Kidney tubule cell (primary cell): Measurements from ENCODE around the gene AFMID.

ENCODE experiments used
- DNase-seq: peaks from one replicate; pipeline ENCODE4 v3.0.0-alpha.2; 2018; ENCODE audit warnings: low spot score

Gene AFMID

DNA sequence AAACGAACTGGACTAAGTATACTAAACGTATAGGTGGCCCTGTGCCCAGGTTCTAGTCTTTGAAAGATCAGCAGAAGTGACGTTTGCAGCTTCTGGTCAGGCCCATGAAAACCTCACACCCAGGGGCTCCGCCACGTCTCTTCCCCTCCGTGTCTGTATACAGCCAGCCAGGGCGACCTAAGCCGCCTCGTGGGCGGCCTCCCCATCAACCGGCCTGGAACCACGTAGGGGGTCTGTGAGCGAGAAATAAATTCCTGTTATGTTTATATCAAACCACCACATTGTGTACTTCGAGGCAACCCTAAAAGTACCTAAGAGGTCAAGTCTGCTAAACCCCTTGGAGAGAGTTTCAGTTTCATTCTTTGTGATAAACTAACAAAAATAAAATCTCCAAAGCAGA is 7.1 kb upstream of the AFMID start:
- DNase-seq: no peak

DNA sequence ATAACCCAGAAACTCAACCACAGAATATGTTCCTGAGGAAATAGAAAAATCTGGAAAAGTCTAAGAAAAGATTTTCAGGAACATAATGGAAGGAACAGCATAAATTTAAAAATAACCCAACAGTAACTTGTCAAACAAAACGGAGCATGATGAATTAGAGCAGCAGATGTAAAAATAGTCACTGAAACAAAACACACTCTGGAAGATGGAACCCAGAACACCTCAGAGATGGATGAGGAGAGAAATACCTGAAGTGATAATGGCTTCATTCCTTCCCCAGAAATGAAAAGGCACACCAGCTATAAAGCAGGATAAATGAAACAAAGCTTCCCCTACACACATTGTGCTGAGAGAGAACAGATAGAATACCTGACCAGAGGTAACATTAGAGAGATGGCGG is 6.7 kb upstream of the AFMID start:
- no peak for DNase-seq

DNA sequence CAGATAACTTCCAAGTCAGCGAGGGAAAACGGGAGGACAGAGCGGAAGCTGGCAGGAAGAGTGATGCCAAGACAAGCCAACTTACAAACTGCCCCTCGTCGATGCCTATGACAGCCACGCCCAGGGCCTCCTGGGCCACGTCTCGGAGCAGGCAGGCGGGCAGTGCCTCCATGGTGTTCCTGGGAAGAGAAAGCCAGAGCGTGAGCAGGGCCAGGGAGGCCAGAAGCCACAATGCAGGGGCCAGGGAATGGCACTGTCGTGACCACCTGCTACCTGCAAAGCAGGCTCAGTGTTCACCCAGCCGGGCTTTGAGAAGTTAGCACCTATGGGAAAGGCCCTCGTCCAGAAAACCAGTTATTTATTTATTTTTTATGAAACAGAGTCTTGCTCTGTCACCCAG is 4.7 kb upstream of the AFMID start:
- no peak for DNase-seq

DNA sequence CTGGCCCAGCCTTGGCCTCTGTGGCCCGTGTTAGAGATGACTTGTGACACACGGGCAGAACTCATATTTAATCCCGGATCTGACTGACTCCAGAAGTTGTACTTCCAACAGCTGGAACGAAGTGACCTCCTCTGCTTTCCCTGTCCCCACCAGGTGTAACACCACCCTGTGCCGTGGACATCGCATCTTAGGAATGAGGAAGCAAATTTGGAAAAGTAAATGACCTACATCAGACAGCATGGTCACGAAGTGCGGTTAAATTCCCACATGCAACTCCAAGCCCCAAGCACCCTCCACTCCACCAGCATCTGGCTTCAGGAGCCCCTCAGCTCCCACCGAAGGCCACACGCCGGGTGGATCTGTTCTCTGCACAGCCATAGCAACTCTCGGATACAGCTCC is 3.2 kb upstream of the AFMID start:
- peak; percentile 72 for DNase-seq

DNA sequence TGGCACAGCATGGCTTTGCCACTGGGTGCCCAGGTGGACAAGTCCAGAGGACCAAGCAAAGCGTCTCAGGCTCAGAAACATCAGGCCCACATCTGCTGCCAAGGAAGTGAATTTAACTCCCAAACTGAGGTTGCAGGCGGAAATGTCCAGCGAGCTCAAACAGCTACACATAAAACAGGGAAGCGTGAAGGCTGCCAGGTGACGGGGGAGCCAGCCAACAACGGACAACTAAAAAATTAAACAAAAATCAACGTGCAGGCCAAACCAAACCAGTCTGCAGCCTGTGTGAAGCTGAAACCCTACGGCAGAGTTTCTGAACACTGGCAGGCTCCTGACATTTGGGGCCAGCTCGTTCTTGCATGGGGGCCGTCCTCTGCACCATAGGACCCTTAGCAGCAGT is 2.8 kb upstream of the AFMID start:
- DNase-seq: peak; percentile 27

DNA sequence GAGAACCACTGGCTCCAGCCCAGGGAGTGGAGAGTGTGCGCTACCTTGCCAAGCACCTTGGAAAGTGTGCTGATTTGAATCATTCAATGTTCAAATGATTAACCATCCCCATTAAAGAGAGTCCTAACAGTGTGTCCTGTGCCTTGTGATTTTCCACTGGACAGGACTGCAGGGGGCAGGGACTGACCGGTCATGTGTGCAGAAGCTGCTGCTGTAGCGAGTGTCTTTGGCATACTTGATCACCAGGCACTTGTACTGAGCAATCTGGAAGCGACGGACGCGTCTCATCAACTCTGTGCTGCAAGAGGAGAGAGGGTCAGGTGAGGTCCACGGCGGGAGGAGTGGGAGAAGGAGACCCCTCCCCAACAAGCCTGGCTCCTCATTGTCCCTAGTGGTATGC is 2.3 kb upstream of the AFMID start:
- DNase-seq: peak; percentile 90

DNA sequence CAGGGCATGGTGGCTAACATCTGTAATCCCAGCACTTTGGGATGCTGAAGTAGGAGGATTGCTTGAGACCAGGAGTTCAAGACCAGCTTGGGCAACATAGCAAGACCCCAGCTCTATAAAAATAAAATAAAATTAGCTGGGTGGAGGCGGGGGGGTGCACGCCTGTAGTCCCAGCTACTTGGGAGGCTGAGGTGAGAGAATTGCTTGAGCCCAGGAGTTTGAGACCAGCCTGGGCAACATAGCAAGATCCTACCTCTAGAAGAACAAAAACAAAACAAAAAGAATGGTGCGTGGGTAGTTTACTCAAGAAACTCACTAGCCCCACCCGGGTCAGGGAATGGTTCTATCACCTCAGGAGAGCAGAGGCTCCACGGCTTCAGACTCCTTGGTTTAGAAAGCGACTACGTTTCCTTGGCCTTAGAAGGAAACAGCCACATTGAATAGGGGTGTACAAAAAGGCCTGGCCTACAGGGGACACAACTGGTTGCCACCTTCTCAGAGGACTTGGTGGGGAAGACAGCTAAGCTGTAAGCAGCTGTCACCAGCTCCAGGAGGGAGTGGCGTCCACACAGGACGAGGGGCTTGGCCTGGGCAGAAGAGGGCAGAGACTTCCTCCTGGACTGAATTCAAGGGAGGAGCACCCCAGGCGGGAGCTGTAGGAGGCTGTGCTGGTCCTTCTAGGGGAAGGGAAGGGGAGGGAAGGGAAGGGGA is 1.0 kb upstream of the AFMID start:
- peak; percentile 76 for DNase-seq

DNA sequence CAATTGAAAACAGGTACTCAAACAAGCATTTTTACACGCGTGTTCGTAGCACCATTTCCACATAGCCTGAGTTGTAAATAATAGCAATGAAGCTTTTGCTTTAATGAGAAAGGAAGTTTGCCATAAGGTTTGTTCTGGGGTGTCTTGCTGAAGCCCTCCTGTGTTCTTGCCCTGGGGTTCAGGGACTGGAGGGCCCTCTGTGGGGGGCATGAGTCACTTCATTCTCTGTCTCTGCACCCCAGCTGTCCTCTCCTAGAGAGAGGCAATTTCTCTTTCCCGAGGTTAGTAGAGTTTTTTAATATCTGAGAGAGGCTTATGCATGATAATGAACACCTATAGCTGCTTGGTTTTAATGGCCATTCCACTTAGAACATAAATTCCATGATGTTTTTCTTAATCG is 9.6 kb downstream of the AFMID start:
- no peak for DNase-seq

DNA sequence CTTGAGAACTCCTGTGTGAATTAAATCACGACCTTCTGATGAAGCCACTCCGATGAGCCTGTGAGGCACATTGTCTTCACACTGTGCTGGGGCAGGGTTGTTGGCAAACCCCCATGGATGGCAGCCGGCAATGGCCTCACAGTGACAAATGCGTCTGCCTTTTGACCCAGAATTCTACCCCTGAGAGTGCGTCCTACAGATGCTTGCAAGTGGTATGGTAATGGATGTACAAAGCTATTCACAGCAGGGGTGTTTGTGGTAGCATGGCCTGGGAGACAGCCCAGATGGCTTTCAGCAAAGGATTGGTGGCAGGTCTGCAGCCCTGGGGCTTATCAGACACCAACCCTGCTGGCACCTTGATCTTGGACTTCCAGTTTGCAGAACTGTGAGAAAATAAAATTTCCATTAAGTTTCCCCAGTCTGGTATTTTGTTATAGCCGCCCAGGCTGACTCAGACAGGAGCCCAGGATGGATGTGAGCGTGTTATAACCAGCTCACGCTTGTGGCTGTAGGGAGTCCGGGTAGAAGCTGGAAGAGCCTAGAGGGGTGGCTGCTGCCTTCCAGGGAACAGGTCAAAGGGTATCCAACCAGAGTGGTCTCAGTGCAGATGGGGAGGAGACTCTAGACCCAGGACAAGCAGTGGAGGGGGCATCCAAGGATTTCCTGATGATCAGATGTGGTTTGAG is 10.1 kb downstream of the AFMID start:
- no peak for DNase-seq

DNA sequence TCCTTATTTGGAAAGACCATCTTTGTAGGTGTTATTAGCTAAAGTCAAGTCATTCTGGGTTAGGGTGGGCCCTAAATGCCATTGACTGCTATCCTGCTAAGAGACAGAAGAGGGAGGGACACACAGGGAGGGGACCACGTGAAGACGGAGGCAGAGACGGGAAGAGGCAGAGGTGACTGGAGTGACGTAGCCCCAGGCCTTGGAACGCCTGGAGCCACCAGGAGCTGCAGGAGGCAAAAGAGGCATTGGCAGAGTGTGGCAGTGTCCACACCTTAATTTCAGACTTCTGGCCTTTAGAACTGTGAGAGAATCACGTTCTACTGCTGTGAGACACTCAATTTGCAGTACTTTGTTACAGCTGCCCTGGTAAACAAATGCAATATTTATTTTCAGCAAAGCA is 13.3 kb downstream of the AFMID start:
- no peak for DNase-seq

DNA sequence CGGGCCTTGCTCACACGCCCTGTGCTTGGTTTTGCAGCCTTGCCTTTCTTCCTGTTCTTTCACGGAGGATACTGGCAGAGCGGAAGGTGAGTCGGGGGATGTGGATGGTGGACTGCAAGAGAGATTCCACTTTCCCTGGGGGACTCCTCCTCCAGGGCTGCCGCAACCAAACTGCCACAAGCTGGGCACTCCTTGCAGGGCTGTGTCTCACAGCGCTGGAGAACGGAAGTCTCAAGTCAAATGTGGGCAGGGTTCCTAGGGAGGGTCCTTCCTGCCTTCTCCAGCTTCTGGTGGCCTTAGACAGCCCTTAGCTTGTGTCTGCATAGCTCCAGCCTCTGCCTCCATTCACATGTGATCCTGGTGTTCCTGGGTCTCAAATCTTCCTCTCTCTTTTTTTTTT is 15.5 kb downstream of the AFMID start:
- no peak for DNase-seq

DNA sequence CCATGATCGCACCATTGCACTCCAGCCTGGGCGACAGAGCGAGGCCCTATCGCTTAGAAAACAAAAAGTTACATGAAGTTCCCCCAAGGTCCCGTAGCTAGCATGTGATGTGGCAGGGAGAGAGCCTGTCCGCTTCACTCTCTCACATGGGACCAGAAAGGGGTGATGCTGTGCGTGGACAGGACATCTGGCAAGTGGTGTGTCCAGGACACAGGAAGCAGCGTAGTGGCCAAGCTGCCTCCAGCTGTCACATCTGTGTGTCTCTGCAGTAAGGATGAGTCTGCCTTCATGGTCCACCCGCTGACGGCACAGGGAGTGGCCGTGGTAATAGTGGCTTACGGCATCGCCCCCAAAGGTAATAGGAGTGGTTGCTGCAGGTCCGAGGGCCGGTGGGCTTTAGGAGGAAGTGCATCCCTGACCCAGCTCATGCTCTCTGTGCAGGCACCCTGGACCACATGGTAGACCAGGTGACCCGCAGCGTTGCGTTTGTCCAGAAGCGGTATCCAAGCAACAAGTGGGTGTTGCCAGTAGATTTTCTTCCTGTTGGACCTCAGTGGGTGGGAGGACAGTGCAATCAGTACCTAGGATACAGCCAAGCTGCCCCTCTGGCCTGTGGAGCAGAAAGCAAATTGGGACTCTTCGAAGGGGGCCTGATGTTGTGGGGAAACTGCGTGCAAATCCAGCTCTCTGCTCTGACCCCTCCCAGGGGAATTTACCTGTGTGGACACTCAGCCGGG is 17.4 kb downstream of the AFMID start:
- DNase-seq: no peak

DNA sequence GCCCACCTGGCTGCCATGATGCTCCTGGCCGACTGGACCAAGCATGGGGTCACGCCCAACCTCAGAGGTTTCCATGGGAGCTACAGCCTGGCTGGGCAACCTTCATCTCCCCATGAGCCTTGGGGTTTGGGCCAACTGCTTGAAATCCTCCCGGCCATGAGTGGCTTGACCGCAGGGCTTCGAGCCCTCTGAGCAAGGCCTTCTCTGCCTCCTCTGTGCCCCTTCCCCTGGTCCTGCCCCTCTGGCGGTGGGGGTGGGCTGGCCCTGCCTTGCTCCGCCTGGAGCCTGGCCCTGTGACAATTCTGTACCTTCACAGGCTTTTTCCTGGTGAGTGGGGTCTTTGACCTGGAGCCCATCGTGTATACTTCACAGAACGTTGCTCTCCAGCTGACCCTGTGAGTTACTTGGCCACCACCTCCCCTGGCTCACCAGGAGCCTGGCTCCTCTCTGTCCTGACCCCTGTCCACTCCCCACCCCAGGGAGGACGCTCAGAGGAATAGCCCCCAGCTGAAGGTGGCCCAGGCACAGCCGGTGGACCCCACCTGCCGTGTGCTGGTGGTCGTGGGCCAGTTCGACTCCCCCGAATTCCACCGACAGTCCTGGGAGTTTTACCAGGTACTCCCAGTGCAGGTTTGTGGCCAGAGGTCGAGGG is 18.1 kb downstream of the AFMID start:
- DNase-seq: no peak

DNA sequence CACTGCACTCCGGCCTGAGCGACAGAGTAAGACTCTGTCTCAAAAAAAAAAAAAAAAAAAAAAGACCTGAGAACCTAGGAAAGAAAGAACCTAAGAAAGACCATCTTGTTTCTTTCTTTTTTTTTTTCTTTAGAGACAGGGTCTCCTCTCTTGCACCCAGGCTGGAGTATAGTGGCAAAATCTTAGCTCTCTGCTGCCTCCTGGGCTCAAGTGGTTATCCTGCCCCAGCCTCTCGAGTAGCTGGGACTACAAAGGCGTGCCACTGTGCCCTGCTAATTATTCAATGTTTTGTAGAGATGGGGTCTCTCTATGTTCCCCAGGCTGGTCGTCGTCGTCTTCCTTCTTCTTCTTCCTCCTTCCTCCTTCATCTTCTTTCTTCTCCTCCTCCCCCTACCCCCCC is 19.1 kb downstream of the AFMID start:
- no peak for DNase-seq

DNA sequence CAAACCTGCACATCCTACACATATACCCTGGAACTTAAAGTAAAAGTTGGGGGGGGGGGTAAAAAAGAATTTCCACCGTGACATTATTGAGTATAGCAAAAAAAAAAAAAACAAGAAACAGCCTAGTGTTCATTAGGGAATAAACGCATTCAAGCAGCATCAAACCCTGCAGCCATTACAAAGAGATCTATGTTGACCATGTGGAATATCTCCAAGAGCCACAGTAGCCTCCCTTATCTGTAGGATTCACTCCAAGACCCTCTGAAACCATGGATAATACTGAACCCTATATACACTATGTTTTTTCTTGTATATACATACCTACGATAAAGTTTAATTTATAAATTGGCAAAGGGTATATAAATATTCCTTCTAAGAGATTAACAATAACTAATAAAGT is 21.3 kb downstream of the AFMID start:
- no peak for DNase-seq

DNA sequence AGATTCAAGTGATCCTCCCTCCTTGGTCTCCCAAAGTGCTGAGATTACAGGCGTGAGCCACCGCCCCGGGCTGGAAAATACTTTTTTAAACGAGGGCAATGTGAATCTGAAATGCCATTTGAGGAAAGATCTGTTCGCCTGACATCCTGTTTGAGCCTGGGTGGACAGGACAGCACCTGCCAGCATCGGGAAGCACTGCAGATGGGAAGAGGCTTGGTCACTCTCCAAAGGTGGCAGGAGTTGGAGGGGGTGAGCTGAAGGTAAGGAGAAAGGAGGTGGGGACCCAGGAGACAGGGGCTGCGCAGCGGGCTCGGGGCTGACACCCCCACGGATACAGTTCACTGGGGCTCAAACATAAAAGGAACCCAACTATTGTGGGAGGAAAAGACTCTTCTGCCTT is 22.9 kb downstream of the AFMID start:
- no peak for DNase-seq

DNA sequence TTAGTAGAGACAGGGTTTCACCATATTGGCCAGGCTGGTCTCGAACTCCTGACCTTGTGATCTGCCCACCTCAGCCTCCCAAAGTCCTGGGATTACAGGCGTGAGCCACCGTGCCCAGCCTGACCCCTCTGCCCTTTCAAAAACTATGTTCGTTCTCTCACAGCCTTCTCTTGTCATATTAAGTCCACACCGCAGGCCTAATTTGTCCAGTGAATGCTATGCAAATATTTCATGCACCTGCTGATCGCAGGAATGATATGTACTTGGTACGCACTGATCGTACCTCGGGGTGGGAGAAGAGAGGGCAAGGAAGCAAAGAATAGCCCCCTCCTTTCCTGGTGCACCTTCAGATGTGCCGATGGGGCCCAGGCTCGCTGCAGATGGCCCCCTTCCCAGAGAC is 23.9 kb downstream of the AFMID start:
- DNase-seq: no peak

DNA sequence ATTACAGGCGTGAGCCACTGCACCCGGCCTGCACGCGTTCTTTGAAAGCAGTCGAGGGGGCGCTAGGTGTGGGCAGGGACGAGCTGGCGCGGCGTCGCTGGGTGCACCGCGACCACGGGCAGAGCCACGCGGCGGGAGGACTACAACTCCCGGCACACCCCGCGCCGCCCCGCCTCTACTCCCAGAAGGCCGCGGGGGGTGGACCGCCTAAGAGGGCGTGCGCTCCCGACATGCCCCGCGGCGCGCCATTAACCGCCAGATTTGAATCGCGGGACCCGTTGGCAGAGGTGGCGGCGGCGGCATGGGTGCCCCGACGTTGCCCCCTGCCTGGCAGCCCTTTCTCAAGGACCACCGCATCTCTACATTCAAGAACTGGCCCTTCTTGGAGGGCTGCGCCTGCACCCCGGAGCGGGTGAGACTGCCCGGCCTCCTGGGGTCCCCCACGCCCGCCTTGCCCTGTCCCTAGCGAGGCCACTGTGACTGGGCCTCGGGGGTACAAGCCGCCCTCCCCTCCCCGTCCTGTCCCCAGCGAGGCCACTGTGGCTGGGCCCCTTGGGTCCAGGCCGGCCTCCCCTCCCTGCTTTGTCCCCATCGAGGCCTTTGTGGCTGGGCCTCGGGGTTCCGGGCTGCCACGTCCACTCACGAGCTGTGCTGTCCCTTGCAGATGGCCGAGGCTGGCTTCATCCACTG is 27.0 kb downstream of the AFMID start, which contains the start of gene BIRC5:
BIRC5 (plus strand) TSS at position 238 of the 690 bp plus-strand sequence; CDS start at position 302, 64 bp downstream.
- peak; percentile 85 for DNase-seq

DNA sequence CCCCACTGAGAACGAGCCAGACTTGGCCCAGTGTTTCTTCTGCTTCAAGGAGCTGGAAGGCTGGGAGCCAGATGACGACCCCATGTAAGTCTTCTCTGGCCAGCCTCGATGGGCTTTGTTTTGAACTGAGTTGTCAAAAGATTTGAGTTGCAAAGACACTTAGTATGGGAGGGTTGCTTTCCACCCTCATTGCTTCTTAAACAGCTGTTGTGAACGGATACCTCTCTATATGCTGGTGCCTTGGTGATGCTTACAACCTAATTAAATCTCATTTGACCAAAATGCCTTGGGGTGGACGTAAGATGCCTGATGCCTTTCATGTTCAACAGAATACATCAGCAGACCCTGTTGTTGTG is 27.5 kb downstream of the AFMID start:
- DNase-seq: no peak

DNA sequence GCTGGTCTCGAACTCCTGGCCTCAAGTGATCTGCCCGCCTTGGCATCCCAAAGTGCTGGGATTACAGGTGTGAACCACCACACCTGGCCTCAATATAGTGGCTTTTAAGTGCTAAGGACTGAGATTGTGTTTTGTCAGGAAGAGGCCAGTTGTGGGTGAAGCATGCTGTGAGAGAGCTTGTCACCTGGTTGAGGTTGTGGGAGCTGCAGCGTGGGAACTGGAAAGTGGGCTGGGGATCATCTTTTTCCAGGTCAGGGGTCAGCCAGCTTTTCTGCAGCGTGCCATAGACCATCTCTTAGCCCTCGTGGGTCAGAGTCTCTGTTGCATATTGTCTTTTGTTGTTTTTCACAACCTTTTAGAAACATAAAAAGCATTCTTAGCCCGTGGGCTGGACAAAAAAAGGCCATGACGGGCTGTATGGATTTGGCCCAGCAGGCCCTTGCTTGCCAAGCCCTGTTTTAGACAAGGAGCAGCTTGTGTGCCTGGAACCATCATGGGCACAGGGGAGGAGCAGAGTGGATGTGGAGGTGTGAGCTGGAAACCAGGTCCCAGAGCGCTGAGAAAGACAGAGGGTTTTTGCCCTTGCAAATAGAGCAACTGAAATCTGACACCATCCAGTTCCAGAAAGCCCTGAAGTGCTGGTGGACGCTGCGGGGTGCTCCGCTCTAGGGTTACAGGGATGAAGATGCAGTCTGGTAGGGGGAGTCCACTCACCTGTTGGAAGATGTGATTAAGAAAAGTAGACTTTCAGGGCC is 32.4 kb downstream of the AFMID start:
- no peak for DNase-seq

DNA sequence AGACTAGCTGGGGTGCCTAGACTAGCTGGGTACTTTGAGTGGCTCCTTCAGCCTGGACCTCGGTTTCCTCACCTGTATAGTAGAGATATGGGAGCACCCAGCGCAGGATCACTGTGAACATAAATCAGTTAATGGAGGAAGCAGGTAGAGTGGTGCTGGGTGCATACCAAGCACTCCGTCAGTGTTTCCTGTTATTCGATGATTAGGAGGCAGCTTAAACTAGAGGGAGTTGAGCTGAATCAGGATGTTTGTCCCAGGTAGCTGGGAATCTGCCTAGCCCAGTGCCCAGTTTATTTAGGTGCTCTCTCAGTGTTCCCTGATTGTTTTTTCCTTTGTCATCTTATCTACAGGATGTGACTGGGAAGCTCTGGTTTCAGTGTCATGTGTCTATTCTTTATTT is 35.9 kb downstream of the AFMID start:
- no peak for DNase-seq
